ENCODE measurements around the gene NPLOC4.

Gene NPLOC4

DNA sequence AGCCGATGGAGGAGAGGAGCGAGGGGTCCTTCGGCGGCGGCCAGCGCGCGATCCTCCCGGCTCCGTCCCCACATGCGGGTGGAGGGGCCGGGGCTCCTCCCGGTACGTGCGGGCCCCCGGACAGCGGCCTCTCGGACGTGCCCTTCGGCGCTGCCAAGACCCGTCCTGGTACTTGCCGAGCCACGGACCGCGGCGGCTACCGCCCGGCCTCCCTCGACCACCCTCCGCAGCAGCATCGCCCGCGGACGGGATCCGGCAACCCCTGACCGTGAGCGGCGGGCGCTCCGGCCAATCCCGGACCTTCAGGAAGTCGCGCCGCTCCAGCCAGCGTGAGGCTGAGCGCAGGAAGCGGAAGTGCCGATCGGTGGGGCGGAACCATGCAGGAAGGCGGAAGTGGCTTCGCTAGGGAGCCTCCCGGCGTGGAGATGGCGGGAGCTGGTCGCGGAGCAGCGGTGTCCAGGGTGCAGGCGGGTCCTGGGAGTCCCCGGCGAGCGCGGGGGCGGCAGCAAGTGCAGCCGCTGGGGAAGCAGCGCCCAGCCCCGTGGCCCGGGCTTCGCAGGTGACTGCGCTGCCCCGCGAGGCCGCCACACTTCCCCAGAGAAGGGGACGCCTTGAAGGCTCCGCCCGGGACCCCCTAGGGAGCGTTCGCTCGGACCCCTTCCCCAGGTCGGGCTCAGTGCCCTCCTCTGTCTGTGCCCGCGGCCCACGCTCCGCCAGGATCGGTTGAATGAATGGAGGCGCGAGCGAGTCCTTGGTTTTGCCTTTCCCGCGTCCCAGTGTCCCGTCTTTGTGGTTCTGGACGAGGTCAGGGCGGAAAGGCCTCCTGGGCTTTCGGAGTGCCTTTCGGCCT lies 29.7 kb upstream of the NPLOC4 start, which contains the start of the genes CCDC137 and OXLD1:
Gene CCDC137 (plus strand): TSS at position 396 of the 850 bp plus-strand sequence. CDS start 30 bp downstream, at position 426.
Gene OXLD1 (minus strand): TSS at position 264 of the 850 bp plus-strand sequence. CDS start 28 bp downstream, at position 236.
- Histone ChIP-seq H3K79me2 (ENCODE audit: insufficient read depth, low read length) (peaks cover 27% of the 10 kb centered on the region), H3K27ac (ENCODE audit: low read depth, low read length) (peak within 1 kb of the TSS; percentile 66), H3K9ac (ENCODE audit: low read length) (peak within 1 kb of the TSS; percentile 94), H4K20me1 (ENCODE audit: low read depth, low read length) (no peaks in the 10 kb centered on the region), H3F3A (ENCODE audit: insufficient read depth) (0 out of 2 replicates have a peak, but pooled peaks cover 8% of the 10 kb centered on the region), H3K9me2 (replicated peaks; ENCODE audit: insufficient read depth, low read length) (no peaks in the 10 kb centered on the region), H3K27me3 (ENCODE audit: low read length) (no peaks in the 10 kb centered on the region), H3K4me2 (ENCODE audit: low read depth, low read length, poor library complexity, severe bottlenecking) (peak within 1 kb of the TSS; percentile 95), H3K9me3 (ENCODE audit: insufficient read depth, low read length) (no peaks in the 10 kb centered on the region), H3K36me3 (ENCODE audit: low read length) (peaks cover 6% of the 10 kb centered on the region; the same call in 1 of the 2 replicates), H3K4me3 (ENCODE audit: insufficient read depth, low read length, poor library complexity, severe bottlenecking) (peak within 1 kb of the TSS; percentile 76), H2AFZ (ENCODE audit: low read depth, low read length, severe bottlenecking) (peak within 1 kb of the TSS; percentile 20)
- TF ChIP-seq, protein P1, sequence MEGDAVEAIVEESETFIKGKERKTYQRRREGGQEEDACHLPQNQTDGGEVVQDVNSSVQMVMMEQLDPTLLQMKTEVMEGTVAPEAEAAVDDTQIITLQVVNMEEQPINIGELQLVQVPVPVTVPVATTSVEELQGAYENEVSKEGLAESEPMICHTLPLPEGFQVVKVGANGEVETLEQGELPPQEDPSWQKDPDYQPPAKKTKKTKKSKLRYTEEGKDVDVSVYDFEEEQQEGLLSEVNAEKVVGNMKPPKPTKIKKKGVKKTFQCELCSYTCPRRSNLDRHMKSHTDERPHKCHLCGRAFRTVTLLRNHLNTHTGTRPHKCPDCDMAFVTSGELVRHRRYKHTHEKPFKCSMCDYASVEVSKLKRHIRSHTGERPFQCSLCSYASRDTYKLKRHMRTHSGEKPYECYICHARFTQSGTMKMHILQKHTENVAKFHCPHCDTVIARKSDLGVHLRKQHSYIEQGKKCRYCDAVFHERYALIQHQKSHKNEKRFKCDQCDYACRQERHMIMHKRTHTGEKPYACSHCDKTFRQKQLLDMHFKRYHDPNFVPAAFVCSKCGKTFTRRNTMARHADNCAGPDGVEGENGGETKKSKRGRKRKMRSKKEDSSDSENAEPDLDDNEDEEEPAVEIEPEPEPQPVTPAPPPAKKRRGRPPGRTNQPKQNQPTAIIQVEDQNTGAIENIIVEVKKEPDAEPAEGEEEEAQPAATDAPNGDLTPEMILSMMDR (IDR thresholded peaks at IDR 0.05; ENCODE audit: insufficient read depth, low read length, poor library complexity, severe bottlenecking), result no peak
- TF ChIP-seq EZH2phosphoT487 (conservative IDR thresholded peaks at IDR 0.05; ENCODE audit: low read length), result no peak

DNA sequence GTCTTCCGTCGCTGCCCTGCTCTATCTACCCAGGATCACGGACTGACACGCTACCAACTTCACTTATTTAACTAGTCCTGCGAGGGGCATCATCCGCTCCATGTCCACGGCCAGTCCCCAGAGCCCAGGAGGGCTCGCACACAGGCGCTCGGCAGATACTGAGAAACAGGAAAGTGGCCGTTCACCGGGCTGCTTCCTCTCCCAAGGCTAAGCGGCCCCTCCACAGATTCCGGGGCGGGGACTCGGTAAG lies 29.1 kb upstream of the NPLOC4 start:
- Histone ChIP-seq H4K20me1 (ENCODE audit: low read depth, low read length) (no peaks in the 10 kb centered on the region), H3K4me3 (ENCODE audit: insufficient read depth, low read length, poor library complexity, severe bottlenecking) (peak overlapping the region; percentile 76), H2AFZ (ENCODE audit: low read depth, low read length, severe bottlenecking) (no peak overlapping the region), H3K9me2 (replicated peaks; ENCODE audit: insufficient read depth, low read length) (no peaks in the 10 kb centered on the region), H3K27ac (ENCODE audit: low read depth, low read length) (peak overlapping the region; percentile 63), H3F3A (ENCODE audit: insufficient read depth) (0 out of 2 replicates have a peak, but pooled peaks cover 8% of the 10 kb centered on the region), H3K9ac (ENCODE audit: low read length) (peak overlapping the region; percentile 94), H3K79me2 (ENCODE audit: insufficient read depth, low read length) (peaks cover 27% of the 10 kb centered on the region), H3K4me2 (ENCODE audit: low read depth, low read length, poor library complexity, severe bottlenecking) (peak overlapping the region; percentile 86), H3K27me3 (ENCODE audit: low read length) (no peaks in the 10 kb centered on the region), H3K9me3 (ENCODE audit: insufficient read depth, low read length) (no peaks in the 10 kb centered on the region), H3K36me3 (ENCODE audit: low read length) (peaks cover 6% of the 10 kb centered on the region; the same call in 1 of the 2 replicates)
- TF ChIP-seq, protein P1 (IDR thresholded peaks at IDR 0.05; ENCODE audit: insufficient read depth, low read length, poor library complexity, severe bottlenecking), result no peak
- no peak for TF ChIP-seq EZH2phosphoT487 (conservative IDR thresholded peaks at IDR 0.05; ENCODE audit: low read length)

DNA sequence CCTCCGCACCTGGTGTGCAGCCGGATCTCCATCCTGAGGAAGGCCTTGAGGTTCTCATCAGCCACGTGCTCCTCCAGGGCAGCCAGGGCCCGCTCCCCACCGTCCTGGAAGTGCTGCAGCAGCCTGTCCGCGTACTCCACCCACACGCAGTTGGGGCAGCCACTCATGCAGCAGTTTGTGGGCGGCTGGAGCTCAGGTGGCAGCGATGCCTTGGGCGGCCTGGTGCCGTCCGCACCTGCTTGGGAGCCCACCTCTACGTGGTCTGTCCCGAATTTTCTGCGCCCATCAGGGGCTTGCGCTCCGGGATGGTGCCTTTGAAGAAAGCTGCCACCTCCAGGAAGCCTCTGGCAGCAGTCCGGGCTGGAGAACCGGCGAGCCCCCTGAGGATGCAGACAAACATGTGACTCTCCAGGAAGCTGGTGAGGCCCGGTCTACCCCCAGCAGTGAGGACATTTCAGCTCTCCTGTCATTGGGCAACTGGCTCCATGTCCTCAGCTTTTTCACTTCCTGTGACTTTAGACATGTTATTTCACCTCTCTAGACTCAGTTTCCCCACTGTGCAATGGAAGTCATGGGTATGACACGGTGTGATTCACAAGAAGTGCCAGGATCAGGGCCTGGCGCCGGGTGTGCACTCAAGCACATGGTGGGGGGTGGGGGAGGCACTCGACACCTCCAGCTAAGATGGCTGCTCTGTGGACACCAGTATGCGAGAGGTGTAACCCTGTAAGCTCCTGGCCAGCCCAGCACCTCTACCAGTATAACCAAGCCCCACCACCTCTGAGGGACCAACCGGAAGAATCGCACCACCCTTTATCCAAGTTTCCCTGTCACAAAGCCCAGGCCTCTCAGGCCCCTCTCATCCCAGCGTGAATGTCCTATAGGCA lies 28.5 kb upstream of the NPLOC4 start:
- Histone ChIP-seq H3K79me2 (ENCODE audit: insufficient read depth, low read length) (peaks cover 27% of the 10 kb centered on the region), H3K27ac (ENCODE audit: low read depth, low read length) (peak overlapping the region; percentile 63), H3K27me3 (ENCODE audit: low read length) (no peaks in the 10 kb centered on the region), H3K9ac (ENCODE audit: low read length) (peak overlapping the region; percentile 94), H4K20me1 (ENCODE audit: low read depth, low read length) (no peaks in the 10 kb centered on the region), H3K36me3 (ENCODE audit: low read length) (peaks cover 6% of the 10 kb centered on the region; the same call in 1 of the 2 replicates), H2AFZ (ENCODE audit: low read depth, low read length, severe bottlenecking) (no peak overlapping the region), H3F3A (ENCODE audit: insufficient read depth) (0 out of 2 replicates have a peak, but pooled peaks cover 8% of the 10 kb centered on the region), H3K9me2 (replicated peaks; ENCODE audit: insufficient read depth, low read length) (no peaks in the 10 kb centered on the region), H3K9me3 (ENCODE audit: insufficient read depth, low read length) (no peaks in the 10 kb centered on the region), H3K4me2 (ENCODE audit: low read depth, low read length, poor library complexity, severe bottlenecking) (peak overlapping the region; percentile 86), H3K4me3 (ENCODE audit: insufficient read depth, low read length, poor library complexity, severe bottlenecking) (peak overlapping the region; percentile 76)
- TF ChIP-seq, protein P1 (IDR thresholded peaks at IDR 0.05; ENCODE audit: insufficient read depth, low read length, poor library complexity, severe bottlenecking), result no peak
- no peak for TF ChIP-seq EZH2phosphoT487 (conservative IDR thresholded peaks at IDR 0.05; ENCODE audit: low read length)
